ENCODE measurements around the gene S100A6.
"Not testable (repeated sequence)": the region's sequence is repeated elsewhere in the genome, so short reads cannot be mapped to it uniquely, and the experiment has no call there.

S100A6 gene

DNA sequence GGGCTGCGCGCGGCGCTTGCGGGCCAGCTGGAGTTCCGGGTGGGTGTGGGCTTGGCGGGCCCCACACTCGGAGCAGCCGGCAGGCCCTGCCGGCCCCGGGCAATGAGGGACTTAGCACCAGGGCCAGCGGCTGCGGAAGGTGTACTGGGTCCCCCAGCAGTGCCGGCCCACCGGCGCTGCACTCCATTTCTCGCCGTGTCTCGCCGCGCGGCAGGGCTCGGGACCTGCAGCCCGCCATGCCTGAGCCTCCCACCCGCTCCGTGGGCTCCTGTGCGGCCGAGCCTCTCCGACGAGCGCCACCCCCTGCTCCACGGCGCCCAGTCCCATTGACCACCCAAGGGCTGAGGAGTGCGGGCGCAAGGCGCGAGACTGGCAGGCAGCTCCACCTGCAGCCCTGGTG is 14.0 kb downstream of the S100A6 start:
- H3K36me3 ChIP-seq (ENCODE audit: insufficient read depth, low read length); H3K9me3 ChIP-seq (ENCODE audit: low read length); H3K4me1 ChIP-seq (ENCODE audit: insufficient read depth, low read length); H3K27me3 ChIP-seq (ENCODE audit: control insufficient read depth in 1 of 2, insufficient read depth in 2 of 2, low read length in 2 of 2); H3K4me3 ChIP-seq (ENCODE audit: low read depth in 1 of 2, low read length in 2 of 2); H3K9ac ChIP-seq (ENCODE audit: low read length); H3K27ac ChIP-seq (ENCODE audit: low read depth, low read length): not testable (repeated sequence)

DNA sequence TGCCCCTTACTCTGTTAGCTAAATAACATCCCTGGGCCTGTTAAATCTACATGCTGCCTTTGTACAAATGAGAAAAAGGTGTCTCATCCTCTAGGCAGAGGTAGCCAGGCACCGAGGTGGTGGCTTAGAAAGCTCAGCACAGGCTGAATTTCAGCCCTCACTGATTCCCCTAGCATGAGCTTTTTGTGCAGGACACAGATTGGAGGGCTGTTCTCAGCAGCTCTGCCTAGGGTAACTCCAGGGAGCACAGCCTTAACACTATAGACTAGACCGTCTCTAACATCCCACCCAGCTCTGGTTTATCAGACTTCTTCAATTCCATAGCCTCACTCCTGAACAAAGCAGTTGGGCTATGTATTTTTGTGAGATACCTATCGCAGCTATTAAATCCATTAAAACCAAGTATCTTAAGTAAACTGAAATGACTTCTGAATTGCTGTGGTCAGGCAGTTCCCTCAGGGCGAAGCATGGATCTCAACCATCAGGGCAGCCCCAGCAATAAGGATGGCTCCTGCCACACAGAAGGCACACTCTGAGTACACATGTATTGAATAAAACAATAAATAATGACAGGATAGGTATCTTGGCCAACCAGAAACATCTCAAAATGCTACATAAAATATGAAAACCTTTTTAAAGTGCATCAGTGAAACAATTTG is 14.8 kb downstream of the S100A6 start:
- Histone ChIP-seq H3K4me1 (ENCODE audit: insufficient read depth, low read length) (peaks cover under 1% of the 10 kb centered on the region), H3K36me3 (ENCODE audit: insufficient read depth, low read length) (no peaks in the 10 kb centered on the region), H3K27me3 (ENCODE audit: control insufficient read depth in 1 of 2, insufficient read depth in 2 of 2, low read length in 2 of 2) (no peaks in the 10 kb centered on the region), H3K9me3 (ENCODE audit: low read length) (no peaks in the 10 kb centered on the region), H3K27ac (ENCODE audit: low read depth, low read length) (no peak overlapping the region), H3K4me3 (ENCODE audit: low read depth in 1 of 2, low read length in 2 of 2) (no peak overlapping the region), H3K9ac (ENCODE audit: low read length) (no peak overlapping the region)

DNA sequence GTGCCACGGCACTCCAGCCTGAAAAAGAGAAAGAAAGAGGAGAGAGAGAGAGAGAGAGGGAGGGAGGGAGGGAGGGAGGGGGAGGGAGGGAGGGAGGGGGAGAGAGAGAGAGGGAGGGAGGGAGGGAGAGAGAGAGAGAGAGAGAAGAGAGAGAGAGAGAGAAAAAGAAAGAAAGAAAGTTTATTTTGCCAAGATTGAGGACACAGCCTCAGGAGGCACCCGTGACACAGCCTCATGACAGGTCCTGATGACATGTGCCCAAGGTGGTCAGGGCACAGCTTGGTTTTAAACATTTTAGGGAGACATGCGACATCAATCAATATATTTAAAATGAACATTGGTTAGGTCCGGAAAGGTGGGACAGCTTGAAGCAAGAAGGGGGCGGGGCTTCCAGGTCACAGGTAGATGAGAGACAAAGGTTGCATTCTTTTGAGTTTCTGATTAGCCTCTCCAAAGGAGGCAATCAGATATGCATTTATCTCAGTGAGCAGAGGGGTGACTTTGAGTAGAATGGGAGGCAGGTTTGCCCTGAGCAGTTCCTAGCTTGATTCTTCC is 15.6 kb downstream of the S100A6 start:
- not testable (repeated sequence) for H3K27ac ChIP-seq (ENCODE audit: low read depth, low read length); H3K9me3 ChIP-seq (ENCODE audit: low read length); H3K4me1 ChIP-seq (ENCODE audit: insufficient read depth, low read length); H3K9ac ChIP-seq (ENCODE audit: low read length); H3K27me3 ChIP-seq (ENCODE audit: control insufficient read depth in 1 of 2, insufficient read depth in 2 of 2, low read length in 2 of 2); H3K4me3 ChIP-seq (ENCODE audit: low read depth in 1 of 2, low read length in 2 of 2); H3K36me3 ChIP-seq (ENCODE audit: insufficient read depth, low read length)

DNA sequence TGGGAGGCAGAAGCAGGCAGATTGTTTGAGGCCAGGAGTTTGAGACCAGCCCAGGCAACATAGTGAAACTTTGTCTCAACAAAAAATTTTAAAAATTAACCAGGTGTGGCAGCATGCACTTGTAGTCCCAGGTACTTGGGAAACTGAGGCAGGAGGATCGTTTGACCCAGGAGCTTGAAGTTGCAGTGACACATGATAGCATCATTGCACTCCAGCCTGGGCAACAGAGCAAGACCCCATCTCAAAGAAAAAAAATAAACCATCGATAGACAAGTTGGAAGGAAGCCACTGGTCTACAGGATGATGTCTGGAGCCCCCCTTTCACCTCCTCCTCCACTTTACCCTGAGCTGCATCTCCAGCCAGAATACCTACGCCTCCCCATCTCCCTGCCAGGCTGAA is 16.5 kb downstream of the S100A6 start:
- Histone ChIP-seq H3K27me3 (ENCODE audit: control insufficient read depth in 1 of 2, insufficient read depth in 2 of 2, low read length in 2 of 2) (no peaks in the 10 kb centered on the region), H3K36me3 (ENCODE audit: insufficient read depth, low read length) (no peaks in the 10 kb centered on the region), H3K27ac (ENCODE audit: low read depth, low read length) (no peak overlapping the region), H3K9me3 (ENCODE audit: low read length) (no peaks in the 10 kb centered on the region), H3K4me3 (ENCODE audit: low read depth in 1 of 2, low read length in 2 of 2) (no peak overlapping the region), H3K4me1 (ENCODE audit: insufficient read depth, low read length) (no peaks in the 10 kb centered on the region), H3K9ac (ENCODE audit: low read length) (no peak overlapping the region)

DNA sequence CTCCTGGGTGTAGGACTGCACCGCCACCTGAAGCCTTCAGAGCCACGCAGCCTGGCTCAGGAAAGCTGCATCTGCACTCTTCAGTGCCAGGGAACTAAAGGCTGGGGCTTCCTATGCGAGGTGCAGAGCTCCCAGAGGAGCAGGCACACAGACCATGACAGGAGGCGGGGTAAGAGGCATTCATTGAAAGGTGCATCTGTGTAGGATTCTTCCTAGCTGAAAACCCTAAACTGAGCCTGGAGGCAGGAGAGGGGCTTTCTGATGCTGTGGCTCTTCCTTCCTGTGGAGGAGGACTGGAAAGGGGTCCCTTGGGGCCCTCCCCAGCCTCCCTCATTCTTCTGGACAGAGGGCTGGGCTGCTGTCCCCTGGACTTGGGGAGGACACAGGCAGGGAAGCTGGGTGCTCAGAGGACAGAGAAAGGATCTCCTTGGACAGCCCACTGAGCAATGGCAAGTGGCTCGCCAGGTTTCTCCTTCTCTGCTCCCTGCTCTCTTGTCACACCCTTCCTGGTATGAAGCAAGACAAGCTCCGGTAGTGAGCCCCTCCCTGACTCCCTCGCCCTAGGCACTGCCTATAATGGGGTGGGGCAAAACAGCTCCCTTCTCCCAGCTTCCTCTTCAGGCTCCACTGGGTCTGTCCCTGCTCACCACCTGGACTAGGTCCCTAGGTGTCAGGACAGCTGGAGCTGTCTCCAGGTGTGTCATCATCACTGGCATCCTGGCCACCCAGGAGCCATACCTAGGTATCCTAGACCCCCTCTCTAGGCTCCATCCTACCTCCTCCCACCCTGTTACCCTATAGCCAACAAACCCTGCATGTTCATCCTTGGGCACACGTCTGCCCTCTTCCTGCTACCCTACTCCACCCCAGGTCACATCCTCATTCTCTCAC is 20.0 kb downstream of the S100A6 start:
- Histone ChIP-seq H3K9me3 (ENCODE audit: low read length) (no peaks in the 10 kb centered on the region), H3K4me3 (ENCODE audit: low read depth in 1 of 2, low read length in 2 of 2) (no peak overlapping the region), H3K36me3 (ENCODE audit: insufficient read depth, low read length) (no peaks in the 10 kb centered on the region), H3K9ac (ENCODE audit: low read length) (no peak overlapping the region), H3K27me3 (ENCODE audit: control insufficient read depth in 1 of 2, insufficient read depth in 2 of 2, low read length in 2 of 2) (no peaks in the 10 kb centered on the region), H3K27ac (ENCODE audit: low read depth, low read length) (no peak overlapping the region), H3K4me1 (ENCODE audit: insufficient read depth, low read length) (no peaks in the 10 kb centered on the region)

DNA sequence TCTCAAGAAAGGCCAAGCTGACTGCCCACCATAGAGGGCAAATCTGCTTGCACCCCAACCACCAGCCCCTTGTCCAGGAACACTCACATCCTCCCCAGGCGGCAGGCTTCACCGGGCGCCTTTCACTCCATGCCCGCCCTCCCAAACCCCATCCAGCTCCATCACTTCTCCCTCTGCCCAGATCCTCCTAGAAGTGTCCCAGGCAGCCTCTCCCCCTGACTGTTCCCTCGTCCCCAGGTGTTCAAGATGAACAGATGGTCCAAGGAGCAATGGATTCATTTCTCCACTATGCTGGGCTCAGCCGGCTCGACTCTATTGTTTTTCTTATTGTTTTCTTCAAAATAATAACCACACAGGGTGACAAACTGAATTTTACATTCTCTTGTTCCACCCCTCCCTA is 22.1 kb downstream of the S100A6 start:
- Histone ChIP-seq H3K9ac (ENCODE audit: low read length) (no peak overlapping the region), H3K4me1 (ENCODE audit: insufficient read depth, low read length) (no peaks in the 10 kb centered on the region), H3K27me3 (ENCODE audit: control insufficient read depth in 1 of 2, insufficient read depth in 2 of 2, low read length in 2 of 2) (no peaks in the 10 kb centered on the region), H3K36me3 (ENCODE audit: insufficient read depth, low read length) (no peaks in the 10 kb centered on the region), H3K9me3 (ENCODE audit: low read length) (no peaks in the 10 kb centered on the region), H3K4me3 (ENCODE audit: low read depth in 1 of 2, low read length in 2 of 2) (no peak overlapping the region), H3K27ac (ENCODE audit: low read depth, low read length) (no peak overlapping the region)

DNA sequence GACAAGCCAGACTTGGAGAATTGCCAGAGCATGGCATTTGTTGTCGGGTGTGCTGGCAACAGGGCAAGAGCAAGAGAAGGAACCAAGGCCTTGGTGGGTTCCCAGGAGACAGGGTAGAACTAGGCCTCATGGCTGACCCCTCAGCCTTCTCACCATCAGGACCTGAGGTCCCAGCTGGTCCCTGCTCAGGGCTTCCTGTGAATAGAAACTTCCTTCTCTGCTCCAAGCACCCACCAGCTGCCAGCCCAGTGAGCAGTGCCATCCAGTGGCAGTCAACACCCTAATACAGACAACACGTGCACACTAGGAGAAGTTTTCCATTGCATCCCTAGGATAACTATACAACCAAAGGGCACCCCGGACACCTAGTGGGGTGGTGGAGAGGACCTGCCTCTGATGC is 22.8 kb downstream of the S100A6 start:
- no peak overlapping the region for H3K4me3 ChIP-seq (ENCODE audit: low read depth in 1 of 2, low read length in 2 of 2)
- H3K27me3 ChIP-seq (ENCODE audit: control insufficient read depth in 1 of 2, insufficient read depth in 2 of 2, low read length in 2 of 2) = no peaks in the 10 kb centered on the region
- H3K4me1 ChIP-seq (ENCODE audit: insufficient read depth, low read length) = peaks cover under 1% of the 10 kb centered on the region
- H3K27ac ChIP-seq (ENCODE audit: low read depth, low read length) = no peak overlapping the region
- no peaks in the 10 kb centered on the region for H3K36me3 ChIP-seq (ENCODE audit: insufficient read depth, low read length)
- H3K9me3 ChIP-seq (ENCODE audit: low read length) = no peaks in the 10 kb centered on the region
- H3K9ac ChIP-seq (ENCODE audit: low read length) = no peak overlapping the region

DNA sequence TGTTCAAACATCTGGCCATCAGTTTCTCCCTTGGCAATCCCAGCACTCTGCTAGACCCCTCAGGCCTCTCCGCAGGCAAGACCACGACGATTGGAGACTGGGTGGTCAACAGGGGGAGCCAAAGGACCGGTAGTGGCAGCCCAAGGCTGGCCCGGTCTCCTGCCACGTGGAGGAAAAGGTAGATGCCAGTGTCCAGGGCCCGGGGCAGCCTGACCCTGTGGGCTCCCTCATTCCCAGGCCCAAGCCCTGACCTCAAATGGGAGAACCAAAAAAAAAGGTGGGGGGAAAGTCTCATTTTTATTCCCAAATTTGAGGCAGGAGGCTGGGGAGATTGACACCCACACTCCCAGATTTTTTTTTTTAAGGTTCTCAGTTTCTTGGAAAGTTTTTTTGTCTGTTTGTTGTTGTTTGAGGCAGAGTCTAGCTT is 24.8 kb downstream of the S100A6 start:
- Histone ChIP-seq H3K4me1 (ENCODE audit: insufficient read depth, low read length) (peaks cover 20% of the 10 kb centered on the region), H3K27me3 (ENCODE audit: control insufficient read depth in 1 of 2, insufficient read depth in 2 of 2, low read length in 2 of 2) (no peaks in the 10 kb centered on the region), H3K36me3 (ENCODE audit: insufficient read depth, low read length) (no peaks in the 10 kb centered on the region), H3K9ac (ENCODE audit: low read length) (no peak overlapping the region), H3K27ac (ENCODE audit: low read depth, low read length) (no peak overlapping the region), H3K9me3 (ENCODE audit: low read length) (no peaks in the 10 kb centered on the region), H3K4me3 (ENCODE audit: low read depth in 1 of 2, low read length in 2 of 2) (no peak overlapping the region)

DNA sequence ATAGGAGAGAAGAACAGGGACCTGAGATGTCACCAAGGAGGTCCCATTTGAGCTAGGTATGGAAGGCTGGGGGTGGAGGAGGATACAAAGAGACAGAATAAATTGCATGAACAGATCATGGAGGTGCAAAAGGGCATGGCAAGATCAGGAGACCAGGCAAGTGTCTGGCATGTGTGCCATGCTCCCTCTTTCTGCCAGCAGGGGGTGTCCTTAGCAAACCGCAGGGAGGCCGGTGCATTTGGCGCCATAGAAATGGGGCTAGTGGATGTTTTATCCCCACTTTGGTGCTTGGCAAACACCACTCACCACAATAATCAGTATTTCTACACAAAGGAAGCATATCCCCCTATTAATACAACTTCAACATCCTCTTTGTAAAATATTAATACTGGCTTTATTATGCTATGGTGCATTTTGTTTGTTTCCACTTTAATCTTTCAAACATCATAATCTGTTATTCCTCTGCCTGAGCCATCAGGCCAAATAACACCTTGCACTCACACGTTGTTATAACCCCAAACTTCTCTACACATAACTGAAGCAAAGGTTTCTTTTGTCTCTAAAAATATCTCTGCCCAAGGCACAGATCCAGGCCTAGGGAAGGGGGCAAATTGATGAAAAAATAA is 25.9 kb downstream of the S100A6 start:
- H3K36me3 ChIP-seq (ENCODE audit: insufficient read depth, low read length) = no peaks in the 10 kb centered on the region
- no peaks in the 10 kb centered on the region for H3K27me3 ChIP-seq (ENCODE audit: control insufficient read depth in 1 of 2, insufficient read depth in 2 of 2, low read length in 2 of 2)
- H3K4me1 ChIP-seq (ENCODE audit: insufficient read depth, low read length) = peaks cover 20% of the 10 kb centered on the region
- H3K4me3 ChIP-seq (ENCODE audit: low read depth in 1 of 2, low read length in 2 of 2) = no peak overlapping the region
- no peaks in the 10 kb centered on the region for H3K9me3 ChIP-seq (ENCODE audit: low read length)
- no peak overlapping the region for H3K27ac ChIP-seq (ENCODE audit: low read depth, low read length)
- no peak overlapping the region for H3K9ac ChIP-seq (ENCODE audit: low read length)

DNA sequence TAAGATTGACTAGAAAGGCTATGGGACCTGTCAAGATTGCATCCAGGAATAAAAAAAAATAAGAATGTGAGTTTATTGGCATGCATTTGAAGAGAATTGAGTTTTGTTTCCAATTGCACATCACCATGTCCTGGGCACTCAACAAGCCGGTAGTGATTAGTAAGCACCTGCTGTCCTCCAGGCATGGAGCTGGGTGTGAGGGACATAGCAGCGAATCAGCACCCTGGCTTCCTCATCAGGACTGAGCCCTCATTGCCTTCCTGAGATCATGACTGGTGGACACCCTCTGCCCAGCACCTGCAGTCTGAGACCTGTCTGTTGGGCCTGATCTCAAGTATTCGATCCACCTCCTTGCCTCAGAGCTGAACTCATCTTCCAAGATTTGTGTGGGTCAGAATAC is 26.8 kb downstream of the S100A6 start:
- H3K4me1 ChIP-seq (ENCODE audit: insufficient read depth, low read length) = peaks cover 20% of the 10 kb centered on the region
- no peaks in the 10 kb centered on the region for H3K36me3 ChIP-seq (ENCODE audit: insufficient read depth, low read length)
- no peak overlapping the region for H3K4me3 ChIP-seq (ENCODE audit: low read depth in 1 of 2, low read length in 2 of 2)
- H3K27me3 ChIP-seq (ENCODE audit: control insufficient read depth in 1 of 2, insufficient read depth in 2 of 2, low read length in 2 of 2) = no peaks in the 10 kb centered on the region
- no peaks in the 10 kb centered on the region for H3K9me3 ChIP-seq (ENCODE audit: low read length)
- no peak overlapping the region for H3K27ac ChIP-seq (ENCODE audit: low read depth, low read length)
- no peak overlapping the region for H3K9ac ChIP-seq (ENCODE audit: low read length)

DNA sequence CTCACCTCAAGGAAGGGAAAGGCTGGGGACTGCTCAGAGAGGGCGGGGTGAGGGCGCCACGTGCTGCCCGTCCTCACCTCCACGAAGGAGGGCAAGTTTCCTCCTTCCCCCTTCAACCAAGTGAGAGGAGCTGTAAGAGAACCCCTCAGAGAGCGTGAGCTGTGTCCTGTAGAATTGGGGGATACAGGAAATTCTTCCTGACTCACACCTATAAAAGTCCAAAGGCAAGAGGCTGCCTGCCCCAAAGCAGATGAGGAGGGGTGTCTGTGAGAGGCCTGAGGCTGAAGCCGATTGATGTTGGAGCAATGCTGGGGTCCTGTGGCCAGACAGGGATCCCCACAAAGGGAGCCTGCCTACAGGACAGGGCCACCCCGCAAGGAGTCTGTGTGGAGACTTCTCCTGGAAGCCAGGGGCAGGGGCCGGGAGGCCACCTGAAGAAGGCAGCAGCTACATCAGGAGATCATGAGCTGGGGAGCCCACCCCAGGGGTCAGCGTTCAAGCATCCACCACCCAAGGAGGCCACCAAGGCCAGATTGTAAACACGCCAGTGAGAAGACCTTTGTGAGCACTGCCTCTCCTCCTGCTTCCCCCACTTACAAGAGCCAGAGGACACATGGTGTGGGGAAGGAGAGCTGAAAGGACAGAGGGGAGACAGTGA is 27.7 kb downstream of the S100A6 start:
- Histone ChIP-seq H3K4me3 (ENCODE audit: low read depth in 1 of 2, low read length in 2 of 2) (no peak overlapping the region), H3K27me3 (ENCODE audit: control insufficient read depth in 1 of 2, insufficient read depth in 2 of 2, low read length in 2 of 2) (no peaks in the 10 kb centered on the region), H3K27ac (ENCODE audit: low read depth, low read length) (no peak overlapping the region), H3K9ac (ENCODE audit: low read length) (no peak overlapping the region), H3K9me3 (ENCODE audit: low read length) (no peaks in the 10 kb centered on the region), H3K36me3 (ENCODE audit: insufficient read depth, low read length) (no peaks in the 10 kb centered on the region), H3K4me1 (ENCODE audit: insufficient read depth, low read length) (peaks cover 20% of the 10 kb centered on the region)
